LNCaP clone FGC (cell line): ENCODE measurements around the gene ACACB.
"Not testable (repeated sequence)": the region's sequence is repeated elsewhere in the genome, so short reads cannot be mapped to it uniquely, and the experiment has no call there.

Experiments
- DNase-seq: peaks from one replicate; pipeline ENCODE4 v3.0.0-alpha.2; 2011; ENCODE audit warnings: low read depth
- H3K4me3 ChIP-seq: 2 replicates; pipeline ENCODE4 v1.5.1; 2011; ENCODE audit warnings: mild to moderate bottlenecking, low read depth, low read length, control low read depth
- TF ChIP-seq, protein P1 (sequence below): IDR thresholded peaks from 2 replicates; pipeline ENCODE4 v1.5.1; 2012; ENCODE audit warnings: mild to moderate bottlenecking; ENCODE audit not compliant: control insufficient read depth, insufficient read depth; ENCODE audit errors: extremely low read depth

Gene ACACB

DNA sequence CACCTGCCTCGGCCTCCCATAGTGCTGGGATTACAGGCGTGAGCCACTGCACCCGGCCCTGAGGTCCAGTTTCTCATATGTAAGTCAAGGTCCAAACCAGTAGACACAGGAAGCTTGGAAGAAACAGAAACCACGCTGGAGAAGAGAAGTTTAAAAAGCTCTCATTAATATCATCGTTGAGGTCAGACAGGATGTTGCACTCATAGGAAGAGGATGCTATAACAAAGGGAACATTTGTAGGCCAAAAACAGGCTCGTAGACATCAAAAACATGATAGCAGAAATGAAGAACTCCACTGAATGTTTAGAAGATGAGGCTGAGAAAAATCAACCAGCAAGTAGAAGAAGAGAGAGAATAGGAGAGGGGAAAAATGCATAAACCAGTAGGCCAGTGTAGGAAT is 46.8 kb downstream of the ACACB start:
- TF ChIP-seq, protein P1, sequence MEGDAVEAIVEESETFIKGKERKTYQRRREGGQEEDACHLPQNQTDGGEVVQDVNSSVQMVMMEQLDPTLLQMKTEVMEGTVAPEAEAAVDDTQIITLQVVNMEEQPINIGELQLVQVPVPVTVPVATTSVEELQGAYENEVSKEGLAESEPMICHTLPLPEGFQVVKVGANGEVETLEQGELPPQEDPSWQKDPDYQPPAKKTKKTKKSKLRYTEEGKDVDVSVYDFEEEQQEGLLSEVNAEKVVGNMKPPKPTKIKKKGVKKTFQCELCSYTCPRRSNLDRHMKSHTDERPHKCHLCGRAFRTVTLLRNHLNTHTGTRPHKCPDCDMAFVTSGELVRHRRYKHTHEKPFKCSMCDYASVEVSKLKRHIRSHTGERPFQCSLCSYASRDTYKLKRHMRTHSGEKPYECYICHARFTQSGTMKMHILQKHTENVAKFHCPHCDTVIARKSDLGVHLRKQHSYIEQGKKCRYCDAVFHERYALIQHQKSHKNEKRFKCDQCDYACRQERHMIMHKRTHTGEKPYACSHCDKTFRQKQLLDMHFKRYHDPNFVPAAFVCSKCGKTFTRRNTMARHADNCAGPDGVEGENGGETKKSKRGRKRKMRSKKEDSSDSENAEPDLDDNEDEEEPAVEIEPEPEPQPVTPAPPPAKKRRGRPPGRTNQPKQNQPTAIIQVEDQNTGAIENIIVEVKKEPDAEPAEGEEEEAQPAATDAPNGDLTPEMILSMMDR, result no peak
- H3K4me3 ChIP-seq, result no peak overlapping the region
- DNase-seq, result no peak

DNA sequence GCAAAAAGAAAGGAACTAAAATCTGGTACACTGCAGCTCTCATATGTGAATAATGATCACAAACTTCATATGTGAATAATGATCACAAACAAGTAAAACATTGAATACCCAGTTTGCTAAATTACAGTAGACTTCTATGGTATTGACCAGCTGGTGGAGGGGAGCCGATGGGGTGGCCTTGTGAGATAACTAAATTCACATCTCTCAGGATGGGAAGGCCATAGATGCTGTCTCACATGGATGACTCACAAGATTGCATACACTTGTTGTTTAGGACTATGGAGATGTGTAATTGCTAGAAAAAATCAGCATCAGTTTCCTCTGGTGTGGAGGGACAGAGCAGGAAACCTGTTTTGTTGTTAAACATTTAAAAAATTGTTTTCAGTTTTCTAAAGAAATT is 49.2 kb downstream of the ACACB start:
- no peak overlapping the region for H3K4me3 ChIP-seq
- no peak for DNase-seq
- TF ChIP-seq, protein P1, result no peak

- no peak for DNase-seq
- TF ChIP-seq, protein P1, result no peak
- H3K4me3 ChIP-seq, result no peak overlapping the region
Observed at GRCh38 chr12:109166371-109166770, 50.0 kb downstream of the ACACB start.

- TF ChIP-seq, protein P1, result no peak
- DNase-seq, result no peak
- no peak overlapping the region for H3K4me3 ChIP-seq
Observed at GRCh38 chr12:109167781-109168180, 51.4 kb downstream of the ACACB start.

DNA sequence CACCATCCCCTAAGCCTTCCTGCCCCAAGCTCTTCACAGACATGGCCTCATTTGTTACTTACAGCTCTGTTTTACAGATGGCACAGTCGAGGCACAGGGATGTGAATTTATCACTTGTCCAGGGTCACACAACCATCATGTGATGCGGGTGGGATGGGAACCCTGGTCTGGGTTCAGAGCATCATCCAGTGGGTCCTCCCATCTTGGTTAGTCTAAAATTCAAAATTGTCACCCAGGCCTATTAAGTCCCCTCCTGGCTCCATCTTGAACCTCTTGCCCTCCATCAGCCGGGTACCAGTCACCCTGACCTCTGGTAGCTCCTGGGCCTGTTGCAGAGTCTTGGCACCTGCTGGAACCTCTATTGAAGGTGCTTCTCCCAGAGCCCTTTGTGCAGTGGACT is 52.9 kb downstream of the ACACB start:
- no peak overlapping the region for H3K4me3 ChIP-seq
- TF ChIP-seq, protein P1, result no peak
- no peak for DNase-seq

DNA sequence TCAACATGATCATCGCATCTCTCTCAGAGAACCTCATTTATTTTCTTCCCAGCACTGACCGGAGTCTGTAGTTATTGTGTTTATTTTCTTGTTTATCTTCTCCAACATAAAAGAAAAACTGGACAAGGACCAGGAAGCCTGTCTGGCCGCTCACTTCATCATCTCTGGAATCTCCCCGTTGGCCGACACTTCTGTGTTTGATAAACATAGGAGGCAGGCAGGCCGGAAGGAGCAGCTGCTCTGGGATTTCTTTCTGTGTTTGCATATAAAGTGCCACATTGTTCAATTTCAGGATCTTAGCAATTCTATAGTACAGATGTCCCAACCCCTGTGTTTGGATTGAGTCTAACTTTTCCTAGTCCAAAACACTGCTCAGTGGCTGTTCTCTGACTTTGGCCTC is 53.3 kb downstream of the ACACB start:
- no peak overlapping the region for H3K4me3 ChIP-seq
- peak; percentile 79 for DNase-seq
- TF ChIP-seq, protein P1, result no peak

GRCh38 chr12:109170324-109170723 is 53.9 kb downstream of the ACACB start:
- no peak overlapping the region for H3K4me3 ChIP-seq
- no peak for DNase-seq
- TF ChIP-seq, protein P1, result no peak

DNA sequence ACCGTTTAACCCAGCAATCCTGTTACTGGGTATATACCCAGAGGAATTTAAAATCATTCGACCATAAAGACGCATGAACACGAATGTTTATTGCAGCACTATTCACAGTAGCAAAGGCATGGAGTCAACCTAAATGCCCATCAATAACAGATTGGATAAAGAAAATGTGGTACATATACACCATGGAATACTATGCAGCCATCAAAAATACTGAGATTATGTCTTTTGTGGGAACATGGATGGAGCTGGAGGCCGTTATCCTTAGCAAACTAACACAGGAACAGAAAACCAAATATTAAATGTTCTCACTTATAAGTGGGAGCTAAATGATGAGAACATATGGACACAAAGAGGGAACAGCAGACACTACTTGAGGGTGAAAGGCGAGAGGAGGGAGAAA is 56.4 kb downstream of the ACACB start:
- not testable (repeated sequence) for H3K4me3 ChIP-seq, DNase-seq
